ENCODE data around the gene OSBPL10.

The OSBPL10 gene, protein sequence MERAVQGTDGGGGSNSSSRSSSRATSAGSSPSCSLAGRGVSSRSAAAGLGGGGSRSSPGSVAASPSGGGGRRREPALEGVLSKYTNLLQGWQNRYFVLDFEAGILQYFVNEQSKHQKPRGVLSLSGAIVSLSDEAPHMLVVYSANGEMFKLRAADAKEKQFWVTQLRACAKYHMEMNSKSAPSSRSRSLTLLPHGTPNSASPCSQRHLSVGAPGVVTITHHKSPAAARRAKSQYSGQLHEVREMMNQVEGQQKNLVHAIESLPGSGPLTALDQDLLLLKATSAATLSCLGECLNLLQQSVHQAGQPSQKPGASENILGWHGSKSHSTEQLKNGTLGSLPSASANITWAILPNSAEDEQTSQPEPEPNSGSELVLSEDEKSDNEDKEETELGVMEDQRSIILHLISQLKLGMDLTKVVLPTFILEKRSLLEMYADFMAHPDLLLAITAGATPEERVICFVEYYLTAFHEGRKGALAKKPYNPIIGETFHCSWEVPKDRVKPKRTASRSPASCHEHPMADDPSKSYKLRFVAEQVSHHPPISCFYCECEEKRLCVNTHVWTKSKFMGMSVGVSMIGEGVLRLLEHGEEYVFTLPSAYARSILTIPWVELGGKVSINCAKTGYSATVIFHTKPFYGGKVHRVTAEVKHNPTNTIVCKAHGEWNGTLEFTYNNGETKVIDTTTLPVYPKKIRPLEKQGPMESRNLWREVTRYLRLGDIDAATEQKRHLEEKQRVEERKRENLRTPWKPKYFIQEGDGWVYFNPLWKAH

DNA sequence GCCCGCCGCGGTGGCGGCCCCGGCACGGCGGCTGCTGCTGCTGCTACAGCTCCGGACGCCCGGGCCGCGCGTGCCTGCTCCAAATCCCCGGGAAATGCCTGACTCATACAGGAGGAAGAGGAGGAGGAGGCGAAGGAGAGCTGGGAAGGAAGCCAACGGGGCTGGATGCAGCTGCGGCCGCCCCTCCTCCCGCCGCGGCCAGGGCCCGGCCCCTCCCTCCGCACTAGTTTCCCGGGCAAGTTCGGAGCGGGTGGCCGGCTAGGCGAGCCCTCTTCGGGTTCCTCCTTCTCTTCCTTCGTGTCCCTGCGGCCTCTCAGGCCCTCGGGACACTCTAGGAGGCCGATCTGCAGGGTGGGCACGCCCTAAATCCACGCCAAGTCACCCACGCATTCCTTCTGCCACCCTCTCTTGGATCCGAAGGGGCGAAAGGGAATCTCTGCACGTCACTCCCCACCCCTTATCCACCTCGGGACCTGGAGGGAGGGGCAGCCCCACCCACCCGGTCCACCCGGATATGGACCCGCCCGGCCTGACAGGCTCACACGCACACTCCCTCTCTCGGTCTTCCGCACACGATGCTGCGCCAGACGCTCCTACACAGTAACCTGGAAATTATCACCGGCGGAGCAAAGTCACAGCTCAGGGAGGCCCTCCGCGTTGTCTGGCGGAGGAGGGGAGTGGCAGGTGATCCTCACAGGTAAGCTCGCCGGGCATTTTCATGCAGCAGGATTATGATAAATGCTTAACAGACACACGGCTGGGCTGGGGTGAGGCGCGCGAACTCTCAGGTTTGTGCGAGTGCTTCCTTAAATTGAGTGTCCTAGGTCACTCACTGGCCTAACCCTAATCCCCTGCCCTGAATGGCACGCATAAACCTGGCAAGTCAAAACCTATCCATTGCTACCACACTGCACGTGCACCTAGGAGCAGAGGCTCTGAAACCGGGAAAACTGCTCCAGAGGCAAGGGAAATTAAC lies at the start of gene OSBPL10, which contains the start of gene ZNF860:
Gene OSBPL10 (minus strand): TSS at position 57 of the 976 bp plus-strand sequence. CDS start 83 bp downstream, outside the sequence.
Gene ZNF860 (plus strand): TSS at position 545 of the 976 bp plus-strand sequence. CDS start 7,330 bp downstream, outside the sequence.
- peak within 1 kb of the TSS; percentile 99 for H3K4me3 ChIP-seq
- peak within 1 kb of the TSS; percentile 78 to 97 for H3K27ac ChIP-seq
- peak; percentile 89 for DNase-seq (ENCODE audit: low spot score)
- TF ChIP-seq, protein P1, sequence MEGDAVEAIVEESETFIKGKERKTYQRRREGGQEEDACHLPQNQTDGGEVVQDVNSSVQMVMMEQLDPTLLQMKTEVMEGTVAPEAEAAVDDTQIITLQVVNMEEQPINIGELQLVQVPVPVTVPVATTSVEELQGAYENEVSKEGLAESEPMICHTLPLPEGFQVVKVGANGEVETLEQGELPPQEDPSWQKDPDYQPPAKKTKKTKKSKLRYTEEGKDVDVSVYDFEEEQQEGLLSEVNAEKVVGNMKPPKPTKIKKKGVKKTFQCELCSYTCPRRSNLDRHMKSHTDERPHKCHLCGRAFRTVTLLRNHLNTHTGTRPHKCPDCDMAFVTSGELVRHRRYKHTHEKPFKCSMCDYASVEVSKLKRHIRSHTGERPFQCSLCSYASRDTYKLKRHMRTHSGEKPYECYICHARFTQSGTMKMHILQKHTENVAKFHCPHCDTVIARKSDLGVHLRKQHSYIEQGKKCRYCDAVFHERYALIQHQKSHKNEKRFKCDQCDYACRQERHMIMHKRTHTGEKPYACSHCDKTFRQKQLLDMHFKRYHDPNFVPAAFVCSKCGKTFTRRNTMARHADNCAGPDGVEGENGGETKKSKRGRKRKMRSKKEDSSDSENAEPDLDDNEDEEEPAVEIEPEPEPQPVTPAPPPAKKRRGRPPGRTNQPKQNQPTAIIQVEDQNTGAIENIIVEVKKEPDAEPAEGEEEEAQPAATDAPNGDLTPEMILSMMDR (IDR thresholded peaks at IDR 0.05), result no peak

DNA sequence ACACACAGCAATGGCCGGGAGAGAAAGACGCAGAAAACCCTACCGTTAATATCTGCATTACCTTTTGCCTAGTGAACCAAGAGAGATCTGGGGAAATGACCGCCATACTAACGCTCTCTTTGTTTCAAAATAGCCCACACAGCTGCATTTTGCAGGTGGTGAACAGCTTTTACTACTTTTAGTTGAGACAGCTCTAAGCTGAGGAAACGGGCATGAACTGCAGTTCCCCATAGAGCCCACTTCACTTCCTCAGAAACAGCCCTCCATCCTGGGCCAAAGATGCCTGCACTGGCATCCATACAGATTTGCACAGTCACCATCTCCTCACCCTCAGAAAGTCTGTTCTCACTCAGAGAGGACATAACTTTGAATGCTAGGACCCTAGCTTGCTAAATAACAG lies 45.5 kb upstream of the OSBPL10 start:
- no peak for DNase-seq (ENCODE audit: low spot score)
- no peak overlapping the region for H3K27ac ChIP-seq
- no peak overlapping the region for H3K4me3 ChIP-seq
- TF ChIP-seq, protein P1 (IDR thresholded peaks at IDR 0.05), result no peak

DNA sequence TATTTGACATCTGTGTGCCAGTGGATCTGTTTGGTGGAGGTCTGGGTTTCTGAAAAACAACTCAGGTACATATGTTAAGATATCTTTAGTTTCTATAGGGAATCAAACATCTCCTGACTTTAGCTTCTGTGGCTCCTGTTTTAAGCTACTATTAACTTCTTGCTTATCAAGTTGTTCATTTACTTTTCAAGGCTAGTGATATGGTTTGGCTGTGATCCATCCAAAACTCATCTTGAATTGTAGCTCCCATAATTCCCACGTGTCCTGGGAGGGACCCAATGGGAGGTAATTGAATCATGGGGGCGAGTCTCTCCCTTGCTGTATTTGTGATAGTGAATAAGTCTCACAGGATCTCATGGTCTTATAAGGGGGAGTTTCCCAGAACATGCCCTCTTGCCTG lies 41.9 kb upstream of the OSBPL10 start:
- TF ChIP-seq, protein P1 (IDR thresholded peaks at IDR 0.05), result no peak
- DNase-seq (ENCODE audit: low spot score), result no peak
- Histone ChIP-seq H3K27ac (no peak overlapping the region), H3K4me3 (no peak overlapping the region)

DNA sequence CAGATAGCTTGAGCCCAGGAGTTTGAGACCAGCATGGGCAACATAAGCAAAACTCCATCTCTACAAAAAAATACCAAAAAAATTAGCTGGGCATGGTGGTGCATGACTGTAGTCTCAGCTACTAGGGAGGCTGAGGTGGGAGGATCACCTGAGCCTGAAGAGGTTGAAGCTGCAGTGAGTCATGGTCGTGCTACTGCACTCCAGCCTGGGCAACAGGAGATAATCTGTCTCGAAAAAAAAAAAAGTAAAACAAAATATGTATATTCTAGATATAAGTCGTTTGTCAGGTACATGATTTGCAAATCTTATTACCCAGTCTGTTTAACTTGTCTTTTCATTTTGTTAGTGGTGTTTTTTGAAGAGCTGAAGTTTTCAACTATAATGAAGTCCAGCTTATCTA lies 40.7 kb upstream of the OSBPL10 start:
- no peak overlapping the region for H3K4me3 ChIP-seq
- no peak for DNase-seq (ENCODE audit: low spot score)
- H3K27ac ChIP-seq, result no peak overlapping the region
- TF ChIP-seq, protein P1 (IDR thresholded peaks at IDR 0.05), result no peak

DNA sequence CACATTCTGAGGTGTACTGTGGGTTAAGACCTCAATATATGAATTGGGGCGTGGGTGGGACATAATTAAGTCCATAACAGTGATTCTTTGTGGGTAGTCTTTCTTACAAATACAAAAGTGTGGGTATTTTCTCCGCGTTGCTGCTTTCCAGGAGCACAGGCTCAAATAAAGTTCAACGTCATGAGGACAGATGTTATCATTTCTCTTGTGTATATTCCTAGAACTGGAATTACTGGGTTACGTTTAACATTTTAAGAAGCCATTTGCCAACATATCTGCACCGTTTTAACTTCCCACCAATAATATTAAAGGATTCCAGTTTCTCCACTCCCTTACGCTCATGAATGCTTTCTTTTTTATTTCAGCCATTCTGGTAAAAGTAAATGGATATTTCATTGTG lies 40.1 kb upstream of the OSBPL10 start:
- TF ChIP-seq, protein P1 (IDR thresholded peaks at IDR 0.05), result no peak
- no peak overlapping the region for H3K4me3 ChIP-seq
- no peak overlapping the region for H3K27ac ChIP-seq
- no peak for DNase-seq (ENCODE audit: low spot score)

DNA sequence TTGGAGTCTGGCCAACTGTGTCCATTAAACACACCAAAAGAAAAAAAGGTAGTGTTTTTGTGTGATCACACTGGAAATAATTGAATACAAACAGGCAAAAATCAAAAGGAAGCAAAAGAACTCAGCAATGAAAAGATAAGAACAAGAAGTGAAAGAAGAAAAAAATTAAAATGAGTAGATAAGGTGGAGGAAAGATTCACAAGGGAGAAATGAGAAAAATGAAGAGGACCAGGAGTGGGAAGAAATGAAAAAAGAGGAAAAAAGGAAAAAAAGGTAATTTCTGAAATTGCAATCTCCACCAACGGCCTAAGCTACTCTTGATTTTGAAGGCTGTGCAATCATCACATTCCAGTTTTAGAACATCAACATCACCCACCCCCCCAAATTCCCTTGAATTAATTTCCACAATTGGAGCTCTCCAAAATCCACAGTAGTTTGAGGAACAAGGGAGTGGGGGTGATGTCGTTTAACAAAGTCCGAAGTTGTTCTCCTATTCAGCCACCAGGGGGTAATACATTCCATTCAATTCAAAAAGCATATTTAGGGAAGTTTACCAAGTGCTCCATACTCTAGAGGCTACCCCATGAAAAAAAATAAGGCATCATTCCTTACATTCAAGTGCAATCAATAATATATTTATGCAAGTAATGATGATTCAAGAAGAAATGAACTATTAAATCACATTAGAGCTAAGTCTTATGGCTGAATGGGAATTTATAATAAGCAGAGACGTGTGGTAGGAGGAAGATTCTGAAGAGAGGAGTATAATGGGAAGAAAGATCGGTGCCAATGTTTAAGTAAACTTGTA lies 37.9 kb upstream of the OSBPL10 start:
- TF ChIP-seq, protein P1 (IDR thresholded peaks at IDR 0.05), result peak; percentile 67
- no peak overlapping the region for H3K27ac ChIP-seq
- no peak for DNase-seq (ENCODE audit: low spot score)
- H3K4me3 ChIP-seq, result no peak overlapping the region
